OCI-LY7 (cell line): Measurements from ENCODE around the gene NFYC.

Experiments
- EZH2phosphoT487 ChIP-seq: fragments of 200-600 bp; sonication (generic); IDR thresholded peaks from 2 replicates; pipeline ENCODE4 v1.6.1; 2018; ENCODE audit warnings: low read depth, borderline replicate concordance, mild to moderate bottlenecking, mixed run types, antibody characterized with exemption, low read length, moderate library complexity, mixed read lengths
- TF ChIP-seq, protein P1 (sequence below): fragments of 200-600 bp; sonication (generic); conservative IDR thresholded peaks from 2 replicates; pipeline ENCODE4 v1.5.1; 2014; ENCODE audit warnings: mild to moderate bottlenecking, antibody characterized with exemption, low read length, moderate library complexity, mixed read lengths

DNA sequence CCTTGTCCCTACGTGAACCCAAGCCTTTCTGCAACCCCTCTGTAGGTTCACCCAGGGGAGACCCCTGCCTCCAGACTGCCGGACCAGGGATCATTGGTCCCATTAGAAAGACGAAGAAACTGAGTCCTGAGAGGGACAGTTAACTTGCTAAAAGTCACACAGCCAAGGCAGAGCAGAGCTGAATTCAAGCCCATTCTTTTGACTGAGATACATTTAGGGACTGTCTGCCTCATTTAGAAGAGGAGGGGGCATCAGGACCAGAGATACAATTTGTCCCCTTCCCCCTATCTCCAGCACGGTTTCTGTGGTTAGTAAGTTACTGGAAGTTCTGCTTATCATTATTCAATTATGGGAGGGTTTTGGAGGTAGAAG lies 111.2 kb downstream of the NFYC start:
- TF ChIP-seq, protein P1, sequence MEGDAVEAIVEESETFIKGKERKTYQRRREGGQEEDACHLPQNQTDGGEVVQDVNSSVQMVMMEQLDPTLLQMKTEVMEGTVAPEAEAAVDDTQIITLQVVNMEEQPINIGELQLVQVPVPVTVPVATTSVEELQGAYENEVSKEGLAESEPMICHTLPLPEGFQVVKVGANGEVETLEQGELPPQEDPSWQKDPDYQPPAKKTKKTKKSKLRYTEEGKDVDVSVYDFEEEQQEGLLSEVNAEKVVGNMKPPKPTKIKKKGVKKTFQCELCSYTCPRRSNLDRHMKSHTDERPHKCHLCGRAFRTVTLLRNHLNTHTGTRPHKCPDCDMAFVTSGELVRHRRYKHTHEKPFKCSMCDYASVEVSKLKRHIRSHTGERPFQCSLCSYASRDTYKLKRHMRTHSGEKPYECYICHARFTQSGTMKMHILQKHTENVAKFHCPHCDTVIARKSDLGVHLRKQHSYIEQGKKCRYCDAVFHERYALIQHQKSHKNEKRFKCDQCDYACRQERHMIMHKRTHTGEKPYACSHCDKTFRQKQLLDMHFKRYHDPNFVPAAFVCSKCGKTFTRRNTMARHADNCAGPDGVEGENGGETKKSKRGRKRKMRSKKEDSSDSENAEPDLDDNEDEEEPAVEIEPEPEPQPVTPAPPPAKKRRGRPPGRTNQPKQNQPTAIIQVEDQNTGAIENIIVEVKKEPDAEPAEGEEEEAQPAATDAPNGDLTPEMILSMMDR = no peak
- no peak for TF ChIP-seq EZH2phosphoT487
